ENCODE results near the gene DAZAP2. TPM values are rescaled to one million over a fixed set of nuclear protein-coding genes. Genes with fewer than 3 reads are reported as not detected.
"Not testable (repeated sequence)": the region's sequence is repeated elsewhere in the genome, so short reads cannot be mapped to it uniquely, and the experiment has no call there.

DAZAP2 gene
- total RNA-seq, 6 experiments from 2014 or later = 69.0 to 123 (median 108) TPM

DNA sequence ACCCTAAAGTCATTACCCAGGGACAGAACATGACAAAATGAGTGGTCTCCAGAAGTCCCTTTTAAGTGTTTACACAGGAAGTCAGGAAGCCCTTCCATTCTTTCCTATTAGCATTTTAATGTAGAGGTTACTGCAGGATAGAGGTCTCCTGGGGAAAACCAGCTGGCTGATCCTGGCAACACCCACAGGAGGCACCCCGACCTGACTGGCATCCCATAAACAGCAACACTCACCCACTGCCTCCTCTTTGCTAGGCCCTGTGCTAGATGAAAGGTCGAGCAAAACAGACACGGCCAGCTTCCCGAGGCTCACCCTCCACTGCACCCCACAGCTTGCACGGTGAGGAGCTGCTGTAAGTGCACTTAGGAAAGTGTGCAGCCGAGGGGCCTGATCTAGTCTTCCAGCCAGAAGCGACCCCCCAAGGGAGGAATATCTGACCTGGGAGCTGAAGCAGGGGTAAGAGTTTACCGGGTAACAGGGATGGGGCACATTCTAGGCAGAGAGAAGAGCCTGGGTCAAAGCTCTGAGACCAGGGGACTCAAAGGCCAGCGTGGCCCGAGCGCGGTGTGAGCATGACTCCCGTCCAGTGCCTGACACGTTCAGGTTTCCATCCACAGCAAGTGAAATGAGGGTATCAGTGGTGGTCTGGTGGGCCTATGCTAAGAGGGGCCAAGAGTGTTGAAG, 9.0 kb downstream of the DAZAP2 start:
- Histone ChIP-seq H3K9me3 (no peaks in the 10 kb centered on the region), H3K4me1 (peaks cover 0 to 9% (median 0%) of the 10 kb centered on the region in 4 donors), H3K36me3 (peaks cover 0 to 19% (median 3%) of the 10 kb centered on the region in 4 donors), H3K27ac (no peak overlapping the region), H3K4me3 (no peak overlapping the region), H3K27me3 (no peaks in the 10 kb centered on the region)
- DNase-seq (no peak), ATAC-seq (peak in 1 of 4 donors; percentile 9)
- intact Hi-C loops (cut with DNase I) = loop anchor here in 1 of 2 donors (10.0 kb wide), 1 partner anchor 193 kb away; no protein-coding TSS in a partner anchor
- TF ChIP-seq POLR2A (IDR thresholded peaks at IDR 0.05) (no peak), CTCF (IDR thresholded peaks at IDR 0.05) (no peak)
- 84% methylated on average over 6 of the region's 14 CpGs for WGBS (ENCODE audit: insufficient coverage, low coverage, low lambda C conversion rate, missing lambda C conversion rate)

DNA sequence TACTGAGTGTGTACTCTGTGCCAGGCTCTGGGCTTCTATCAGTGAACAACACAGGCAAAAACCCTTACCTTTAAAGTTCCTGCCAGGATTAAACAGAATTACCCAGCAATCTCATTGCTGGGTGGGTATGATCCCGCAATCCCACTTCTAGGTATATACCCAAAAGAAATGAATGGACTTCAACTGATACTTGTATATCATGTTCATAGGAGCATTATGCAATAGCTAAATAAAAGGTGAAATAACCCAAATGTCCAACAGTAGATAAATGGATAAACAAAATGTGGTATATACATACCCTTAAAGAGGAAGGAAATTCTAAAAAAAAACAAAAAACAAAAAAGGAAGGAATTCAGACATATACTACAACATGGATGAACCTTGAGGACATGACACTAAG, 14.7 kb downstream of the DAZAP2 start:
- no peaks in the 10 kb centered on the region for H3K9me3 ChIP-seq
- 100% methylated on average over 1 of the region's 1 CpG for whole genome bisulfite sequencing (ENCODE audit: insufficient coverage, low coverage, low lambda C conversion rate, missing lambda C conversion rate)
- intact Hi-C loops (cut with DNase I) = no loop called here
- TF ChIP-seq POLR2A (IDR thresholded peaks at IDR 0.05) = no peak
- no peak overlapping the region for H3K4me3 ChIP-seq
- no peaks in the 10 kb centered on the region for H3K27me3 ChIP-seq
- H3K27ac ChIP-seq = no peak overlapping the region
- H3K4me1 ChIP-seq = no peaks in the 10 kb centered on the region
- ATAC-seq = no peak
- no peak for DNase-seq
- H3K36me3 ChIP-seq = no peaks in the 10 kb centered on the region

DNA sequence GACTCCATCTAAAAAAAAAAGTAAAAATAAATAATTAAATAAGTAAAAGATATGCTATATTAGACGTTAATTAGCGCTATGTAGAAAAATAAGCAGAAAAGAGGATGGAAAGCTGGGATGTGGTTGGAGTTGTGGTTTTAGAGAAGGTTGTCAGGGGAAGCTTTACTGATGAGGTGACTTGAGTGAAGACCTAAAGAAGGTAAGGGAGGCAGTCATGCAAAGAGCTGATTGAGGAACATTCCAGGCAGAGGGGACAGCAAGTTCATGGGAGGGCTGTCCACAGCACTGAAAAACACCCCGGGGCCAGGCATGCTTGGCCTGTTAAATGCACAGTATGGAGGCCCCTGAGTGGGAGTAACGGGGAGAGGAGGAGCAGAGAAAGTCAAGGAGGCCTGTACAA, 15.9 kb downstream of the DAZAP2 start:
- Histone ChIP-seq H3K27ac (no peak overlapping the region), H3K4me1 (no peaks in the 10 kb centered on the region), H3K27me3 (no peaks in the 10 kb centered on the region), H3K36me3 (no peaks in the 10 kb centered on the region), H3K9me3 (no peaks in the 10 kb centered on the region), H3K4me3 (no peak overlapping the region)
- ATAC-seq (no peak), DNase-seq (no peak)
- TF ChIP-seq CTCF (IDR thresholded peaks at IDR 0.05) (no peak), POLR2A (IDR thresholded peaks at IDR 0.05) (no peak)
- 67% methylated on average over 4 of the region's 4 CpGs for WGBS (ENCODE audit: insufficient coverage, low coverage, low lambda C conversion rate, missing lambda C conversion rate)
- intact Hi-C loops (cut with DNase I) = no loop called here

DNA sequence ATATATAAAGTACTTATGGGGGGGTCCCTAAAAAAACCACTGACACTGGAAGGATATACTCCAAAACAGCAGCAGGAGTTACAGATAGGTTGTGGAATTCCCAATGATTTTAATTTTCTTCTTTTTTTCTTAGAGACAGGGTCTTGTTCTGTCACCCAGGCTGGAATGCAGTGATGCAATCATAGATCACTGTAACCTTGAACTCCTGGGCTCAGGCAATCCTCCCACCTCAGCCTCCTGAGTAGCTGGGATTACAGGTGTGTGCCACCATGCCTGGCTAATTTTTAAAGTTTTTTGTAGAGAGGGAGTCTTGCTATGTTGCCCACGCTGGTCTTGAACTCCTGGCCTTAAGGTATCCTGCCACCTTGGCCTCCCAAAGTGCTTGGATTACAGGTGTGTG, 21.0 kb downstream of the DAZAP2 start:
- H3K27me3 ChIP-seq; intact Hi-C loops (cut with DNase I); H3K27ac ChIP-seq; ATAC-seq; H3K4me3 ChIP-seq; DNase-seq; H3K9me3 ChIP-seq; H3K36me3 ChIP-seq; H3K4me1 ChIP-seq: not testable (repeated sequence)
- WGBS (ENCODE audit: insufficient coverage, low coverage, low lambda C conversion rate, missing lambda C conversion rate) = 100% methylated on average over 1 of the region's 1 CpG

GRCh38 chr12:51262758-51263177, 24.1 kb downstream of the DAZAP2 start:
- Histone ChIP-seq H3K9me3 (no peaks in the 10 kb centered on the region), H3K4me1 (no peaks in the 10 kb centered on the region), H3K27ac (no peak overlapping the region), H3K36me3 (no peaks in the 10 kb centered on the region), H3K4me3 (no peak overlapping the region), H3K27me3 (no peaks in the 10 kb centered on the region)
- intact Hi-C loops (cut with DNase I) = no loop called here
- TF ChIP-seq POLR2A (IDR thresholded peaks at IDR 0.05) (no peak), CTCF (IDR thresholded peaks at IDR 0.05) (peak; percentile 22 to 42 (median 30))
- peak; percentile 44 to 79 (median 59) for ATAC-seq
- 43% methylated on average over 7 of the region's 7 CpGs for WGBS (ENCODE audit: insufficient coverage, low coverage, low lambda C conversion rate, missing lambda C conversion rate)
- DNase-seq = peak in 1 of 3 donors; percentile 37

All from right lobe of liver (tissue), 6 donors.